ENCODE measurements around the gene STARD13.
"Not testable (repeated sequence)": the region's sequence is repeated elsewhere in the genome, so short reads cannot be mapped to it uniquely, and the experiment has no call there.

The STARD13 gene

DNA sequence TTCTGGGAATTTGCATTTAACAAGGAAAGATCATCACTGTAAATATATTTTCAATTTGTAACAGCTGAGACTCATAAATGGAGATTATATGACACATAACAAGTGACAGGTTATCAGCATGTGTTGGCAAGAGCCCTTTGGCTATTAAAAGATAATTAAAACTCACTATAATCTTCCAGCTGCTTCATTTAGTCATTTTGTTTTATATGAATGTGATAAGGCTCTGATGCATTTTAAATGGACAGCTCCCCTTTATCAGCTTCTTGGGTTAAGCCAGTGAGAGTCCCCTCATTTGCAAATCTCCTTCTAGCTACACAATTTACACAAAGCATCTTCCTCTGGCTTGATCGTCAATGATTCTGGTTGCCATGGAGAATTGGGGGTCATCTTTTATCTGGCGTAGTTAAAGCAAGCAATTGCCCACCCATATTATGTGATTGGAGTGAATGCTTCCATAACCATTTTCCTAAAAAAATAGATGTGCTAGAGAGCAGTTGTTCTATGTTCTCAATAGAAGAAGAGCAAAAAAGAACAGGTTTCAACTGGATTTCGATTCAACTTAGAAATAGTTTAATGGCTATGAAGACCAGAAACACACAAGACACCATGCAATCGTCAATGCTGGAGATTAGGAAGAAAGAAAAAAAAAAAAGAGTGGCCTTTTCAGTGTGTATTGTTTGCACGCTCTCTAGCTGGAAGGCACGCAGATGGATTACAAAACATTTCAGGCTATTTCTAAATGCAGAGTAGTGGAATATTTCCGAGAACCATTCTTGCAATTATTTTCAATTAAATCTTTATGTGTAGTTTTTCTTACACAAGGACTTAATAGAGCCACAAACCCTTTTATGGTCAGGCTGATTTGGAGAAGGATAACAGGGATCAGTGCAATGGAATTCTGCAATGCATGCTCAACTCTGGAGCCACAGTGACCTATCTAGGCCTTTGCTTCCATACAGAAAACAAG, 27.4 kb downstream of the STARD13 start:
- DNase-seq (ENCODE audit: low read depth in 2 of 2, low spot score in 1 of 2), result no peak

DNA sequence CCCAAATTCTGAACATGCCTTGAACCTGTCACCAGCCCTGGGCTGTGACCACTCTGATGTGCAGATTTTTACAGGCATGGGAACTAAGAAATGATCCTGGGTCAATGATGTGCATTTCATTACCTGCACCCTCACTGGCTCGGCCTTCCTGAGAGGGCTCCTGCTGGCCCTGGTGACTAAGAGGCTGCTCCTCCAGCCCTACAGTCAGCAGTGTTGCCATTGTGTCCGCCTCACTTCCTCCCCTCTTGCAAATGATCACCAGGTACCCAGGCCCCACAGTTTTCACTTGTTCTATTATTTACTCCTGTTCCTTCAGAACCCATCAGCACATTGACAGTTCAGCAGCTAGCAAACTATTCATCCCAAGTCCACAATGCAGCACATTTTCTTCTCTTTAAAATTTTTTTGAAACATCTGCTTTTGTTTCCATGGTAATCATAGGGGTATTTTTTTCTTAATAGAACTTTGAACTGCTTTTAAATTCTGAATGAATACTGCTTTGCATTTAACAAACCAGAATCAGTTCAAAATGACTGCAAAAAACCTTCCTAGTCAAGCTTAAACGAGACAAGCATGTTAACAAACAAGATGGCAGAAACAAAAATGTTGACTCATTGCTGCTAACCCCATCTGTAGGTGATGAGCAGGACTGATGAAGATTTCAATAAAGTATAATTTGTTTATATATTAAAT, 29.3 kb downstream of the STARD13 start:
- DNase-seq (ENCODE audit: low read depth in 2 of 2, low spot score in 1 of 2), result no peak

DNA sequence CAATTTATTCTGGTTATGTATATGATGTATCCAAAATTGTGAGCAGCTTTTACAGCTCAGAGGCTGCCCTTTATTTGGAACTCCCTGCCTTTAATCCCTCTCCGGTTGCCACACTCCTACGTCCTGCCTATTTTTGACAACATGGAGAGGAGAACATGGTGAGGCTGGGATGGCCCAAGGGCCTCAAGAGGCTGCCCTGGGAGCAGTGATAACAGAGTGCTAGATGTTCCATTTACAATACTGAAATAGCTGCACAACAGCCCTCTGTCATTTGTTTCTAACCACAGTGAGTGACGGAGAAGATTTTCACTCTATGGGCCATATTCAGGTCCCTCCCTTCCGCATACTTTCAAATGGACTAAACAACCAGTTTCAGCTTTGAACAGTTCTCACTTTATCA, 33.4 kb downstream of the STARD13 start:
- DNase-seq (ENCODE audit: low read depth in 2 of 2, low spot score in 1 of 2), result no peak

DNA sequence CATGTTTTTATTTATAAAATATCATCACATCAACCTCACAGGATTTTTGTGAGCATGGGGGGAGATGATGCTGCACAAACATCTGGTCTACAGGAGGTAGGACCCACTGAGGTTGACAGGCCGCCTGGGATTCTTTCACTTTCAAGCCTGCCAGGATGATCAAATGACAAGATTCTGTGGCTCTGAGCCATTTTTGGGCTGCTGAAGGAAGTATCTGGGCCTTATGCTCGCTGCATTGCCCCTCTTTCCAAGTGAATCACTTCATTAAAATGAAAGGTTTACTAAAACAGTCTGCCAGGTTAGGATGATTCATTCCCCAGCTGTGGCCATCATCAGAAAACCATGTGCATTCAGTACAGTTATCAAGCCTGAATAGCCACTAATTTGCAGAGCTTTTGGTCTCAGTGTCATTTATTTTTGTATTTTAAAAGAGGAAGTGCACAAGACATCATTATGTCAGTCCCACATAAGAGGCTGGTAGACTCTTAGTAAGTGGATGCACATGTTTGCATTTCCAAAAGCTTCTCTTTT, 34.4 kb downstream of the STARD13 start:
- DNase-seq (ENCODE audit: low read depth in 2 of 2, low spot score in 1 of 2), result no peak

DNA sequence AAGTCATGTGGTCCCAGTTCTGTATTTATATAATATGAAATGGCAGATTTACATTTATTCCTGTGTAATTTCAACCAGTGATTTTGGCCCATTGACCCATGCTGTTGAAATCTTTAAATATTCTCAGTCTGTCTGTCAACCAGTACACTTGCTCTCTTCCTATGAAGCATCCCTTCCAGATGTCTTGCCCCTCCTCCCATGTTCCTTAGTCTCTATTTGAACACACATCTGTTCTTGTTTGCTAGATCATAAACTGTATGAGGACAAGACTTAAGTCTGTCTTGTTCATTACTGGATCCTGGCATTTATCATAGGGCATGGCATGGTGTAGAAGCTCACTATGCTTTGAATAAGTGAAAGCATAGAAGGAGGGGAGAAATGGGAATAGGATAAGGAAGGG, 34.9 kb downstream of the STARD13 start:
- DNase-seq (ENCODE audit: low read depth in 2 of 2, low spot score in 1 of 2), result no peak

DNA sequence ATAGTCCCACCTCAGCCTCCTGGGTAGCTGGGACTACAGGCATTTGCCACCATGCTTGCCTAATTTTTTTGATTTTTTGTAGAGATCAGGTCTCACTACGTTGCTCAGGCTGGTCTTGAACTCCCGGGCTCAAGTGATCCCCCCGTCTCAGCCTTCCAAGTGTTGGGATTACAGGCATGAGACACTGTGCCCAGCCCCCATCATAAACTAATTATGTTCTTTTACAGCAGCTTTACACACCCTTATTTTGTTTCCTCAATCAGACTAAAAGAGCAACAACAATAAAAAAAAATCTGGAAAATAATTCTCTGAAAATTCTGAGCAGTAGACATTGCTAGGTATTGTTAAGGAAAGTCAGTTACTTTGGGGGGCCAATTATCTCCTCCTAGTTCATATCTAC, 35.7 kb downstream of the STARD13 start:
- no peak for DNase-seq (ENCODE audit: low read depth in 2 of 2, low spot score in 1 of 2)

DNA sequence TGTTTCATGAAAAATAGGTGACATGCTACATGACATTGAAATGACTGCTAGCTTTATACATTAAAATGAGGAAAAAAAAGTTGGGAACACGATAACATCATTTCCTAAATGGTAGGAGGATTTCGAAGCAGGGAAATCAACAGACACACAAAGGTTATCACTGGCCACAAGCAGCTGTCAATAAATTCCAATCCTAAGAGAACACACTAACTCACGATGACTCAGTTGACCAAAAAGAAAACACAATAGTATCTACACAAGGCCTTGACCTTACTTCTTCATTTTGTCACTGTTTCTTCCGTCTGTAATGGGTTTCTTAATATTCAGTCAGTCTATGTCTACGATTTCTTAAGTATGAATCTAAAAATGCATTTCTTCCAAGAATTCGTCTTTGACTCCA, 36.5 kb downstream of the STARD13 start:
- no peak for DNase-seq (ENCODE audit: low read depth in 2 of 2, low spot score in 1 of 2)

DNA sequence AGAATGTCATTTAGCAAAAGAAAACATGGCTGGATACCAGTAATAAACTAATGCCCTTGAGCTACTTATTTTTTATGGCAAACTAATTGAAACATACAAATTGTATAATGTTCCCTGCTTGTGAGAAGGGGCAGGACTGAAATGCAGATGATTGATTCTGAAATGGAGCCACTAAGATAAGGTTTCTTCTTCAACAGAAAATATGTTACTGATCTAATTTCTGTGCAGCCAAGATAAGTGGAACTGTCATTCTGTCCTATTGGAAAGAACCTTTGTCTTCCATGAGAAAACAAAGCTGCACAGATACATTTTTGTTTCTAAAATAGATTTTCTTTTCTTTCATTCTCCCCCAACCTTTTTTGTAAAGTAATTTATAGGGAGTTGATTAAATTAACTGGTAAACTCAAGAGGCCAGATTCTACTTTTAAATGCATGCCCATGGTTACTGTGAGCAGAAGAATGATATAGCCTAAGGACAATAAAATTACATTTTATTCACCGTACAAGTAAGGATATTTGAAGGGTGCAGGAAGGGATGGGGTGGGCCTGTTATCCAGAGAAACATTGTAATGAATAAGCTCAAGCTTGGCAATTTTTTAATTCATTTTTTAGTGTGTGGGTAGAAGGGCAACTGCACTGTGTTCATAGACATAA, 39.9 kb downstream of the STARD13 start:
- DNase-seq (ENCODE audit: low read depth in 2 of 2, low spot score in 1 of 2), result no peak

DNA sequence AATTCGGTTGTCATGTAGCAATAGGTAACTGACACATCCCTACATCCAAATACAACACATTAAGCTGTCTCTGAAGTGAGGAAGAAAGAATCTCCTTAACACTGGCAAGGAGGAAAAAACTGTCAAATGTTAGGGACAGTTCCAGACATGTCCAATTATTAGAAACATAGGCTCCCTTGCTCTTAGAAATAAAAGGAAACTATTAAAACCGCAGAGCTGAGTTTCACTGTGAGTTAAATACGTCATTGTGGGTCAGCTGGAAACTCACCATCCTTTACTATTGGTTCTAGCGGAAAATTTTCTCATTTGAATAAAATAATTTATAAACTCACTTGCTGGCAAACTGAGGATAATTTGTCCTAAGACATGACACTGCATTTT, 40.7 kb downstream of the STARD13 start:
- no peak for DNase-seq (ENCODE audit: low read depth in 2 of 2, low spot score in 1 of 2)

DNA sequence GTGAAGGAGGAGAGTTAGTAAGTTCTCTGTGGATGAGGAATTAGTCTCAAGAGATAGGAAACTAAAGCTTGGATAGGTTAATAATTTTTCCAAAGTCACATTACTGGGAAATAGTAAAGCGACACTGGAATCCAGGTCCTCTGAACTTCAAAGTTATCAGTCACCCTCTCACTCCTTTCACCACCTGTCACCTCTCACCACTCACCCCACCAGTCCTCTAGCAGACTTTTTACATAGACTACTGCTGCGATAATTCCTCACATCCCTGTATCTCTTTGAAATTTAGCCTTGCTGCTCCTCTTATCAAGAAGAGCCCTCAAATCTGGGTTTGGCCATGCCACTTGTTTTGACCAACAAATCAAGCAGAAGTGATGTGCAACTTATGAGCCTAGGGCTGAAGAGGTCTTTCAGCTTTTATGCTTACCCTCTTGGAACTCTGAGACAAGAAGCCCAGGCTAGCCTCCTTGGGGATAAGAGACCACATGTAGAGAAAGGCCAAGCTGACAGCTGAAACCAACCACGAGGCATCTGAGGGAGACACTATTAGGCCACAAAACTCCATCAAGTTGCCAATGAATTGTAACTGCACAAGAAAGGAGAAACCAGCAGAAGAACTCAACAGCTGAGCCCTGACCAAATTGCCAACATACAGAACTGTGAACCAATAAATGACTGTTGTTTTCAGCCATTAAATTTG, 41.2 kb downstream of the STARD13 start:
- no peak for DNase-seq (ENCODE audit: low read depth in 2 of 2, low spot score in 1 of 2)

DNA sequence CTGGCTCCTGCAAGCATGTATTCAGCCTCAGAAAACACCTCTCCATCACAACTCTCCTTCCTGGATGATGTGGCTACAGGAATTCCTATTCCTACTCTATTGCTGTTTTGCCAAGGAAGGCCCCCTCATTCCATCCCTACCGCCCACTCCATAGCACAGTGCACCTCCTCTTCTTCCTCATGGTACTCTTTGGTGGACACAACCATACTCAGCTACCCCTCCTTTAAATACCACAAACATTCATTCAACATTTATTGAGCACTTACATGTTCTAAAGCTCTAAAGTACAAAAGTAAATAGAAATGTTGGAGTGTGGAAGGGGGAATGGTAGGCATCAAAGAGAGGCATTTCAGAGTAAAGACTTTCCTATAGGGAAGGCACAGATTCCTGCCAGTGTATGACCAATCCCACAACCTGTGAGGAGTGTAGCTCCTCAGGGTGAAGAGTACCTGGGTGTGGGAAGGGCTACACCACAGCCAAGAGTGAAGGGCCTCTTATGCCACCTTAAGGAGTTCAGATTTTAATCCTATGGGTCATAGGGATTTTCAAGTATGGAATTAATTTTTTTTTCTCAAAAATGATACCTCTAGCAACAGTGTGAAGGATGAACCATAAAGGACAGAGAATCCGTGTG, 42.5 kb downstream of the STARD13 start:
- no peak for DNase-seq (ENCODE audit: low read depth in 2 of 2, low spot score in 1 of 2)

DNA sequence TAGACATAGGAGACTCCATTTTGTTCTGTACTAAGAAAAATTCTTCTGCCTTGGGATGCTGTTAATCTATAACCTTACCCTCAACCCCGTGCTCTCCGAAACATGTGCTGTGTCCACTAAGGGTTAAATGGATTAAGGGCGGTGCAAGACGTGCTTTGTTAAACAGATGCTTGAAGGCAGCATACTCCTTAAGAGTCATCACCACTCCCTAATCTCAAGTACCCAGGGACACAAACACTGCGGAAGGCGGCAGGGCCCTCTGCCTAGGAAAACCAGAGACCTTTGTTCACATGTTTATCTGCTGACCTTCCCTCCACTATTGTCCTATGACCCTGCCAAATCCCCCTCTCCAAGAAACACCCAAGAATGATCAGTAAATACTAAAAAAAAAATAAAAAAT, 43.2 kb downstream of the STARD13 start:
- not testable (repeated sequence) for DNase-seq (ENCODE audit: low read depth in 2 of 2, low spot score in 1 of 2)

DNA sequence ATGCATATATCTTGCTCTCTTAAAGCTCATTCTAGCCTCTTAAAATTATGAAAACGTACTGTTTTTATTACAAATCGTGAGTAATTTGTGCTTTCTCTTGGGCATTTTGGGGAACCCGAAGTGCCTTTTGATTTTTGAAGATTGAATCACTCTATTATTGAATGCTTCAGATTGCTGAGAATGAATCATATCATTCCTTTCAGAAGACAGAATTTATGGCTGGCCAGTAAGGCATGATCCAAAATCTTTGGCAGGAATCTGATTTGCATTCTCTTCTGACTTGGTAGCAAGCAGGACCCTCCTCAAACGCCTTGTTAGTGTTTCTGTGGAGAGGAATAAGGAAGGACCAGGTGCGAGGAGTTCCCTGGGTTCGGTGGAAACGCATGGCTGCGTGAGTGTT, 49.5 kb downstream of the STARD13 start:
- no peak for DNase-seq (ENCODE audit: low read depth in 2 of 2, low spot score in 1 of 2)

DNA sequence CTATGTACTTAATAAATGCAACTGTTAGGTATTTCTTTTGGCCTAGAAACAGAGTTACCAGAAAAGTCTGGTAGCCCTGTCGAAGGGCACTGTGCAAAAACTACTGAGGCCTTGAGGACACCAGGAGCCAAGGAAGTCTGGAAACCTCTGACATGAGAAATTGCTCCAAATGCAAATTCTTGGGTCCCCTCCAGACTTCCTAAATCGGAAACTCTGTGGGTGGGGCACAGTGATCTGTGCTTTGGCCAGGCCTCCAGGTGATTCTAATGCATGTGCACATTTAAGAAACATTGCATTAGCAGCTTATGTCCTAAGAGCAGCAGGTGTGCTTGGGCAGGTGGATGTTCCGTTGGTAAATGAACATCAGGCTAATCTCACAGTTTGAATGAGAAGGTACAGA, 50.0 kb downstream of the STARD13 start:
- no peak for DNase-seq (ENCODE audit: low read depth in 2 of 2, low spot score in 1 of 2)

DNA sequence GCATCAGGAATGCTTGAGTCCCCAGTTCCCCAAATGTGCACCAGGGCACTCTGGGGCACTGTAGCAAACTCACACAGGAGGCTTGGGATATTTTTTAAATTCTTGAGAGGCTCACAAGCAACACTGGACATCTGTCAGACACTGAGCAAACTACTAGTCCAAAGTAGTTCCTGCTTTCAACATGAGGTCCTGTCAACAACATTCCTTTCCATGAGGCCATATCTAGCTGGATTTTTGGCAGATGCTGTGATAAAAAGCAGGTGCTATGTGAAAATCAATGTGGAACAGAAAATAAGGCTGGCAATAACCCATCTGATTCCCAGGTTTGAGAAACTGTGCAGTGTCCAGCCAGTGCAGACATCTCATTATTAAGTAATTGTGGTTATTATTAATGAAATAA, 50.5 kb downstream of the STARD13 start:
- DNase-seq (ENCODE audit: low read depth in 2 of 2, low spot score in 1 of 2), result no peak

DNA sequence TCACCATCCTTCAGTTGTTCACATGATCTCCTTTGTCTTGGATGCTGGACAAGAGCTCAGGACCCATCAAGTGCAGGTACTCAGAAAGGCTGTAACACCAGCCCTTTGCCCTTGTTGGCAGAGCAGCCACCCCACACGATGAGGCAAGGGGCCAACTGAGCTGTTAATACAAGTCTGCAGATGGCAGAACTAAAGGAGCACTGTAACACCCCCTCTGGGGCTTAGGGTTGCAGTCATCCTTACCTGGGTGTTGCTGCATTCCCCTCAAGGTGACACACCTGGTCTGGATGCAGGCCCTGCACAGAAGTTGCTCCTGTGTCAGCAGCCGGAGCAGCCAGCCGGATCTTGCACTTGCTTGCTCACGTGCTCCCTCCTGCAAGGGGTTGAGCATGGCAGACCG, 52.0 kb downstream of the STARD13 start:
- no peak for DNase-seq (ENCODE audit: low read depth in 2 of 2, low spot score in 1 of 2)

DNA sequence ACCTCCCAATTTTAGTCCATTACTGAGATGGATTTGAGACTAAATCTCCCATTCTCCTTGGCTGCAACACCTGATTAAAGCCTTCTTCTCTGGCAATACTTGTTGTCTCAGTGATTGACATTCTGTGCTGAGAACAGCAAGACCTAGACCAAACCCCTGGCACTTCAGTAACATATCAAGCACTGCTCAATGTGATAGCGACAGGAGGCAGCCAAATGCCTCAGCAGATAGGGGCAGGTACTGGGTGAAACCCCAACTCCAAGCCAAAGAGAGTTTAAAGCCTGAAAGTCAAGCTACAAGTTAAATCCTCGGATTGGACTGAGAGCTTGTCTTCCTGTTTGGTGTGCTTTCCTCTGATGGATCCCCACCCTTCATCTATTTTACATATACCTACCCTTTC, 52.7 kb downstream of the STARD13 start:
- no peak for DNase-seq (ENCODE audit: low read depth in 2 of 2, low spot score in 1 of 2)

DNA sequence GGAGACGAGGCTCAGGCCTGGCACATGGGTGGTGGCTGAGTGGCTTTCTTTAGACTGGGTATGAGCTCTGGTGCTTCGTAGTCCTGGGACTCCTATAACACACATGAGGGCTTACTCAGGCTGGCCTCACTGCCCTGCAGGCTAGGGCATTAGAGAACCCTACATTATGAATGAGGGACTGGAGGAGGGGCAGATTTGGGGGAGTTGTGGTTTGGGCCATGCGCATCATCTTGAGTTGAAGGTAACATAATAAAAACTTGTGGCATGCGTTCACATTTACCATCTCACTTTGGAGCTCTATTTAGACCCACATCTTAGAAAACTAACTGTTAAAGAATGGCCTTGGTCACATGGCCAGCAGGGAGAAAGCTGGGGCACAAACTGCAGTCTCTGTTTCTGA, 54.2 kb downstream of the STARD13 start:
- DNase-seq (ENCODE audit: low read depth in 2 of 2, low spot score in 1 of 2), result no peak

DNA sequence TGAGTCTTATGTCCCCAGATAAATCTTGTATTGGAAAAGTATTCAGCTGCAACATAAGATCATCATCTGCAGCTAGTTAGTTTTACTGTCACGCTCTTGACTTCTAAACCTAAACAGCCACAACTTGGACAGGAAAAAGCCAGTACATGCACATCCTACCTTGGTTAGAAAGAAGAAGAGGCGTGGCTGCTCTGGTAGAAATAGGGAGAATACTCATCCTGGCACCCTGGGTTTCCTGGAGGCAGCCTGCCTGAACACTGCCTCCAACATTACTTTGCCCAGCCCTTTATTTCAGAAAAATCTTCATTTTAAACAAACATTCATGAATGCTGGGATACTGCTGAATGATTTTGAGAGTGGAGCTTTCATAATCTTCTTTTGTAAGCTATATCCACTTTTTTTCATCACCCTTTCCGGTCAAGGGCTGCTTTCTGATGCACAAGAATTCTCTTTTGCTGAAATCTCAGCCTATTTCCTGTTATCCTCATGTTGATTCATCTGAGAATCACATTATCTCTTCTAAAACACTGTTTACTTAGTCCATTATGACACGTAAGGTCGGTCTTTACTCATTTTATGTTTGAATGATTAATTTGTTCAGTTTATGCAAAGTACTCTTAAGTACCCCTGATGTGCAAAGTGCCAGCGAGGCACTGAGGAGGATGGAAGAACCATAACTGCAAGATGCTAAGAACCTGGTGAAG, 55.2 kb downstream of the STARD13 start:
- no peak for DNase-seq (ENCODE audit: low read depth in 2 of 2, low spot score in 1 of 2)

Data from stimulated activated CD8-positive, alpha-beta memory T cell treated with anti-CD3 and anti-CD28 coated beads, Interleukin-4, amount 100 ng/mL, for 4 hours (primary cell).